Psoas muscle (tissue), 7 donors: Measurements from ENCODE around the gene DNMT3A. TPM values are rescaled to one million over a fixed set of nuclear protein-coding genes. Genes with fewer than 3 reads are reported as not detected.

Source experiments
- polyA plus RNA-seq, 3 donors: library from polyadenylated mRNA; stranded (reverse); fragments of 200-250 nt; gene quantifications; one replicate each; pipeline ENCODE4 v1.2.3, GENCODE V29; 2013
- total RNA-seq, 4 donors: library from RNA; stranded (reverse); fragmentation: NEBNext Ultra II Directional in 2 of 4; extraction: Animal tissue kit (Norgen Biotek cat#: 25700) in 2 of 4; gene quantifications; one replicate each; pipeline versions ENCODE4 v1.2.1 to v1.2.4, GENCODE V29; 2021 to 2023
- donor health status: healthy with polysubstance abuse.
- donor health status: DM: no; HTN: no; CAD: no; lungs with moderate emphysema.
- donor health status: Bipolar disorder and iron deficiency.
- donor health status: healthy.
- donor health status: DM: no; HTN: no; CAD: no.
- donor health status: DM: no; HTN: no; CAD: no.
- donor health status: DM: yes; HTN: yes; CAD: no.

The DNMT3A gene
- total and polyA plus RNA-seq, 7 donors, result 7.1 to 26.2 (median 20.6) TPM

Other genes starting within 250 kb of the DNMT3A start
- 10 to 100 TPM in 1 of 4 donors, 1 to 10 TPM in 3; 1.8 to 15.2 (median 4.2) TPM for gene POMC, start 173.3 kb downstream of the DNMT3A start, total RNA-seq
- 1 to 10 TPM; 2.7 to 5.2 (median 3.3) TPM for gene POMC, start 173.3 kb downstream of the DNMT3A start, polyA plus RNA-seq